ENCODE measurements around the gene MEGF10. TPM values are rescaled to one million over a fixed set of nuclear protein-coding genes. Genes with fewer than 3 reads are reported as not detected.

MEGF10 gene
- total and polyA plus RNA-seq, 10 of the 15 experiments (the other 5 are each of a cell fraction or from before 2014, with no cell fraction given), result 0.03 to 0.21 (median 0.05) TPM; not detected in 5

GRCh38 chr5:127281609-127282008 is 9.0 kb upstream of the MEGF10 start:
- no peak for DNase-seq (ENCODE audit: low read depth, low spot score)
- Histone ChIP-seq H3K4me3 (no peak overlapping the region), H3K27me3 (replicated peaks in 1 of 2; ENCODE audit: control insufficient read depth in 2 of 2, insufficient read depth in 2 of 2, low read length in 1 of 2) (no peaks in the 10 kb centered on the region; a peak in 2 of 4 replicates), H3K9me3 (replicated peaks; ENCODE audit: control insufficient read depth, insufficient read depth, low read length) (no peaks in the 10 kb centered on the region), H2AFZ (ENCODE audit: control insufficient read depth, low read depth, low read length) (no peak overlapping the region), H3K9ac (ENCODE audit: control insufficient read depth, insufficient read depth, low read length) (no peak overlapping the region), H3K4me2 (ENCODE audit: control insufficient read depth, insufficient read depth) (no peak overlapping the region), H3K4me1 (ENCODE audit: control insufficient read depth, insufficient read depth, low read length) (no peaks in the 10 kb centered on the region), H3K27ac (ENCODE audit: control insufficient read depth, insufficient read depth) (no peak overlapping the region), H3K79me2 (ENCODE audit: control insufficient read depth, insufficient read depth, low read length) (no peaks in the 10 kb centered on the region), H4K20me1 (ENCODE audit: control insufficient read depth, insufficient read depth) (no peaks in the 10 kb centered on the region), H3K36me3 (ENCODE audit: control insufficient read depth in 2 of 2, insufficient read depth in 2 of 2, low read length in 1 of 2) (no peaks in the 10 kb centered on the region)
- ChIA-PET CTCF (no interaction called here), RAD21 (ENCODE audit: unreplicated experiment) (no interaction called here), SMC1A (ENCODE audit: uncharacterized antibody, unreplicated experiment) (no interaction called here), POLR2A (no interaction called here)
- no peak for FAIRE-seq
- 20% methylated on average over 4 of the region's 4 CpGs for WGBS (ENCODE audit: insufficient coverage, insufficient replicate concordance, low lambda C conversion rate, missing lambda C conversion rate)
- no peak for ATAC-seq
- intact Hi-C loops (cut with micrococcal nuclease; ENCODE audit: unreplicated experiment), result no loop called here
- in situ Hi-C loops (cut with MboI), result no loop called here
- BruUV-seq (replicated peaks), result no TSS peak
- no peak for TF ChIP-seq IRF5 (IDR thresholded peaks at IDR 0.05; ENCODE audit: borderline replicate concordance)
- TF ChIP-seq MXI1 (IDR thresholded peaks at IDR 0.05; ENCODE audit: low read depth, low read length), result no peak

- Histone ChIP-seq H3K79me2 (ENCODE audit: control insufficient read depth, insufficient read depth, low read length) (no peaks in the 10 kb centered on the region), H3K9ac (ENCODE audit: control insufficient read depth, insufficient read depth, low read length) (no peak overlapping the region), H3K4me3 (no peak overlapping the region), H3K4me1 (ENCODE audit: control insufficient read depth, insufficient read depth, low read length) (no peaks in the 10 kb centered on the region), H2AFZ (ENCODE audit: control insufficient read depth, low read depth, low read length) (no peak overlapping the region), H3K36me3 (ENCODE audit: control insufficient read depth in 2 of 2, insufficient read depth in 2 of 2, low read length in 1 of 2) (no peaks in the 10 kb centered on the region), H3K4me2 (ENCODE audit: control insufficient read depth, insufficient read depth) (no peak overlapping the region), H3K9me3 (replicated peaks; ENCODE audit: control insufficient read depth, insufficient read depth, low read length) (no peaks in the 10 kb centered on the region; the same call in 2 of the 3 replicates), H3K27me3 (replicated peaks in 1 of 2; ENCODE audit: control insufficient read depth in 2 of 2, insufficient read depth in 2 of 2, low read length in 1 of 2) (peaks cover 1 to 13% of the 10 kb centered on the region in 2 experiments), H3K27ac (ENCODE audit: control insufficient read depth, insufficient read depth) (no peak overlapping the region), H4K20me1 (ENCODE audit: control insufficient read depth, insufficient read depth) (no peaks in the 10 kb centered on the region; the same call in 1 of the 2 replicates)
- DNase-seq (ENCODE audit: low read depth, low spot score), result no peak
- no peak for FAIRE-seq
- POLR2A ChIA-PET, result no interaction called here
- no peak for ATAC-seq
- BruUV-seq (replicated peaks), result no TSS peak
- CTCF ChIA-PET, result interaction anchor here (0.8 to 1.3 kb wide), 2 partner anchors 11 to 204 kb away, joined by 3 read pairs; no protein-coding TSS in a partner anchor
- WGBS (ENCODE audit: insufficient coverage, insufficient replicate concordance, low lambda C conversion rate, missing lambda C conversion rate), result 81% methylated on average over 1 of the region's 1 CpG
- RAD21 ChIA-PET (ENCODE audit: unreplicated experiment), result no interaction called here
- SMC1A ChIA-PET (ENCODE audit: uncharacterized antibody, unreplicated experiment), result no interaction called here
- in situ Hi-C loops (cut with MboI), result no loop called here
- intact Hi-C loops (cut with micrococcal nuclease; ENCODE audit: unreplicated experiment), result no loop called here
- TF ChIP-seq SMAD5 (IDR thresholded peaks at IDR 0.05; ENCODE audit: low read depth) (no peak), IKZF1 (conservative IDR thresholded peaks at IDR 0.05) (no peak), KAT2A (conservative IDR thresholded peaks at IDR 0.05; ENCODE audit: control insufficient read depth, low read depth, low read length) (no peak), REST (IDR thresholded peaks at IDR 0.05; ENCODE audit: low read depth, low read length) (no peak), BCL11A (IDR thresholded peaks at IDR 0.05; ENCODE audit: low read depth, low read length) (no peak), SUPT20H (IDR thresholded peaks at IDR 0.05; ENCODE audit: borderline replicate concordance, control insufficient read depth, low read depth, low read length) (no peak), MYB (IDR thresholded peaks at IDR 0.05; ENCODE audit: borderline replicate concordance, low read depth, low read length) (no peak), TCF3 (IDR thresholded peaks at IDR 0.05; ENCODE audit: borderline replicate concordance, insufficient read depth, low read depth, low read length) (no peak)
Measured at GRCh38 chr5:127288676-127289075, 1.9 kb upstream of the MEGF10 start.
